Gastrocnemius medialis (tissue), 4 donors: ENCODE data around the gene CHAF1A. TPM values are rescaled to one million over a fixed set of nuclear protein-coding genes. Genes with fewer than 3 reads are reported as not detected.
A peak's percentile ranks its signal among the peaks of the same experiment; 100 is the strongest.

Source experiments
- ATAC-seq, 2 donors: fragments of 150-250 bp; one replicate each; pipeline ENCODE4 v1.9.1; 2016
- DNase-seq, 2 donors: peaks; one replicate each; pipeline ENCODE4 v3.0.0-alpha.2; 2019
- H3K27ac ChIP-seq, 4 donors: fragments of 200-600 bp; sonication (generic); 1 replicate in 1 of 4; 2 replicates in 3 of 4; pipeline ENCODE4 v1.5.1; 2016 to 2018; ENCODE audit warnings: mild to moderate bottlenecking in 2 of 4, moderate library complexity in 1 of 4
- H3K27me3 ChIP-seq, 3 donors: fragments of 200-600 bp; sonication (generic) in 2 of 3; 1 replicate in 1 of 3; 2 replicates in 2 of 3; pipeline versions ENCODE4 v1.5.1 to v1.6.0; 2016 to 2019; ENCODE audit warnings: mild to moderate bottlenecking in 1 of 3, moderate library complexity in 1 of 3
- H3K36me3 ChIP-seq, 2 donors: fragments of 200-600 bp; sonication (generic) in 1 of 2; one replicate each; pipeline ENCODE4 v1.5.1; 2017 to 2018
- H3K4me1 ChIP-seq, 2 donors: fragments of 200-600 bp; sonication (generic) in 1 of 2; one replicate each; pipeline ENCODE4 v1.5.1; 2016 to 2017; ENCODE audit warnings: mild to moderate bottlenecking in 2 of 2
- H3K4me3 ChIP-seq, 4 donors: fragments of 200-600 bp; sonication (generic) in 3 of 4; 1 replicate in 1 of 4; 2 replicates in 3 of 4; pipeline ENCODE4 v1.5.1; 2016 to 2019; ENCODE audit warnings: mild to moderate bottlenecking in 2 of 4
- H3K9me3 ChIP-seq, 3 donors: fragments of 200-600 bp; sonication (generic) in 2 of 3; 1 replicate in 1 of 3; 2 replicates in 2 of 3; pipeline ENCODE4 v1.5.1; 2016 to 2019
- POLR2A ChIP-seq, 2 donors: fragments of 450-650 bp; IDR thresholded peaks; one replicate each; pipeline ENCODE4 v1.6.1; 2017; ENCODE audit warnings: antibody characterized with exemption in 2 of 2, mild to moderate bottlenecking in 2 of 2, moderate library complexity in 2 of 2
- in situ Hi-C, 4 donors: fragments of 200-750 bp; cut with MboI; loops; one replicate each; pipeline versions ENCODE4 v1.15.0 to v1.8.0; 2017; ENCODE audit warnings: low sequenced_read_pairs in 4 of 4
- intact Hi-C: fragments of 100-400 bp; cut with DNase I; formaldehyde crosslinking; loops from one replicate; pipeline ENCODE4 v1.15.1; 2023; ENCODE audit warnings: low total_unique reads
- total RNA-seq, 4 donors: library from RNA; depleted of rRNA; stranded (reverse); fragments of >200 nt; gene quantifications; one replicate each; pipeline versions ENCODE4 v1.1.0 to v1.2.3, GENCODE V29; 2016
- TF ChIP-seq, protein P1 (sequence below), 5 experiments: fragments of 450-650 bp in 3 of 5; fragments of 200-600 bp in 2 of 5; sonication (generic) in 2 of 5; IDR thresholded peaks in 4 of 5; conservative IDR thresholded peaks in 1 of 5; 1 replicate in 4 of 5; 2 replicates in 1 of 5; pipeline ENCODE4 v1.5.1; 2016 to 2019; ENCODE audit warnings: antibody characterized with exemption in 5 of 5, mild to moderate bottlenecking in 3 of 5, moderate library complexity in 3 of 5

CHAF1A gene
- total RNA-seq, 4 donors from 2014 or later = 7.3 to 15.8 (median 9.7) TPM

- intact Hi-C loops = loop anchor here (2.0 to 10.0 kb wide), 6 partner anchors 47 to 337 kb away; partner anchors contain the start of genes PLIN5, UBXN6, YJU2 and ZBTB7A
Observed at GRCh38 chr19:4401769-4402170, 670 bp upstream of the CHAF1A start.

GRCh38 chr19:4403005-4403761 is 743 bp downstream of the CHAF1A start:
- DNase-seq (peak in 1 of 2 donors; percentile 15), ATAC-seq (no peak)
- H3K4me3 ChIP-seq = peak overlapping the region; percentile 63 to 77 (median 70)
- TF ChIP-seq POLR2A (IDR thresholded peaks at IDR 0.05) = no peak
- TF ChIP-seq, protein P1, sequence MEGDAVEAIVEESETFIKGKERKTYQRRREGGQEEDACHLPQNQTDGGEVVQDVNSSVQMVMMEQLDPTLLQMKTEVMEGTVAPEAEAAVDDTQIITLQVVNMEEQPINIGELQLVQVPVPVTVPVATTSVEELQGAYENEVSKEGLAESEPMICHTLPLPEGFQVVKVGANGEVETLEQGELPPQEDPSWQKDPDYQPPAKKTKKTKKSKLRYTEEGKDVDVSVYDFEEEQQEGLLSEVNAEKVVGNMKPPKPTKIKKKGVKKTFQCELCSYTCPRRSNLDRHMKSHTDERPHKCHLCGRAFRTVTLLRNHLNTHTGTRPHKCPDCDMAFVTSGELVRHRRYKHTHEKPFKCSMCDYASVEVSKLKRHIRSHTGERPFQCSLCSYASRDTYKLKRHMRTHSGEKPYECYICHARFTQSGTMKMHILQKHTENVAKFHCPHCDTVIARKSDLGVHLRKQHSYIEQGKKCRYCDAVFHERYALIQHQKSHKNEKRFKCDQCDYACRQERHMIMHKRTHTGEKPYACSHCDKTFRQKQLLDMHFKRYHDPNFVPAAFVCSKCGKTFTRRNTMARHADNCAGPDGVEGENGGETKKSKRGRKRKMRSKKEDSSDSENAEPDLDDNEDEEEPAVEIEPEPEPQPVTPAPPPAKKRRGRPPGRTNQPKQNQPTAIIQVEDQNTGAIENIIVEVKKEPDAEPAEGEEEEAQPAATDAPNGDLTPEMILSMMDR (IDR thresholded peaks at IDR 0.05 in 4 of 5, conservative IDR thresholded peaks at IDR 0.05 in 1 of 5) = no peak
- peak overlapping the region; percentile 32 to 95 (median 74) for H3K27ac ChIP-seq
- H3K27me3 ChIP-seq = no peaks in the 10 kb centered on the region
- in situ Hi-C loops = loop anchor here in 1 of 4 donors (25.0 kb wide), 1 partner anchor 141 kb away; no protein-coding TSS in a partner anchor
- H3K9me3 ChIP-seq = no peaks in the 10 kb centered on the region
- intact Hi-C loops = loop anchor here (2.0 to 10.0 kb wide), 5 partner anchors 46 to 338 kb away; partner anchors contain the start of genes PLIN5, UBXN6 and ZBTB7A
- no peaks in the 10 kb centered on the region for H3K36me3 ChIP-seq
- peaks cover 28 to 34% of the 10 kb centered on the region in 2 donors for H3K4me1 ChIP-seq

More at GRCh38 chr19:4401769-4402170, 670 bp upstream of the CHAF1A start:
- DNase-seq = no peak
- Histone ChIP-seq H3K9me3 (no peaks in the 10 kb centered on the region), H3K4me3 (peak overlapping the region; percentile 28 to 77 (median 48)), H3K27me3 (no peaks in the 10 kb centered on the region), H3K4me1 (peaks cover 34 to 42% of the 10 kb centered on the region in 2 donors), H3K36me3 (no peaks in the 10 kb centered on the region), H3K27ac (peak overlapping the region; percentile 91 to 95 (median 94))
- in situ Hi-C loops = loop anchor here in 1 of 4 donors (25.0 kb wide), 1 partner anchor 139 kb away; no protein-coding TSS in a partner anchor
- no peak for ATAC-seq
- no peak for TF ChIP-seq POLR2A (IDR thresholded peaks at IDR 0.05)
- TF ChIP-seq, protein P1 (IDR thresholded peaks at IDR 0.05 in 4 of 5, conservative IDR thresholded peaks at IDR 0.05 in 1 of 5) = no peak

DNA sequence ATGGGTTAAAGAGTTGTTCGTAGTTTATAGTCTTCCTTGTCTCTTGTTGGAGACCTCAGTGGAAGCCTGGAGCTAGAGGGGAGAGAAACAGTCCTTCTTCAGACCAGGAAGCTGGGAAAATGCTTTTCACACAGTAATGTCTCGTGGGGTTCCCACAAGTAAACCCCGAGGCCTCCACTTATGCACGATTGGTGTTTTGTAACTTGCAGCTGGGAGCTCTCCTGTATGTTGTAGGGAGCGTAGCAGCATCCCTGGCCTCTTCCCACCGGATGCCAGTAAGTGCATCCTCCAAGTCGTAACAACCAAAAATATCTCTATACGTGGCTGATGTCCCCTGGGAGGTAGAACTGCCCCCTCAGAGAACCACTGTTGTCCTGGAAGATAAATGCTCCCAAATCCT is 3.5 kb downstream of the CHAF1A start:
- Histone ChIP-seq H3K36me3 (no peaks in the 10 kb centered on the region), H3K4me1 (peaks cover 17% of the 10 kb centered on the region in 2 donors), H3K4me3 (no peak overlapping the region), H3K9me3 (no peaks in the 10 kb centered on the region), H3K27me3 (no peaks in the 10 kb centered on the region), H3K27ac (no peak overlapping the region)
- TF ChIP-seq, protein P1 (IDR thresholded peaks at IDR 0.05 in 4 of 5, conservative IDR thresholded peaks at IDR 0.05 in 1 of 5) = no peak
- TF ChIP-seq POLR2A (IDR thresholded peaks at IDR 0.05) = no peak
- intact Hi-C loops (loop anchor here (10.0 kb wide), 1 partner anchor 341 kb away; the partner anchor contains the start of gene ZBTB7A), in situ Hi-C loops (loop anchor here in 1 of 4 donors (25.0 kb wide), 1 partner anchor 144 kb away; no protein-coding TSS in a partner anchor)
- ATAC-seq = no peak
- DNase-seq = no peak

GRCh38 chr19:4406626-4407025 is 4.2 kb downstream of the CHAF1A start:
- ATAC-seq (no peak), DNase-seq (no peak)
- no peak overlapping the region for H3K4me3 ChIP-seq
- intact Hi-C loops (loop anchor here (10.0 kb wide), 1 partner anchor 342 kb away; the partner anchor contains the start of gene ZBTB7A), in situ Hi-C loops (loop anchor here in 1 of 4 donors (25.0 kb wide), 1 partner anchor 144 kb away; no protein-coding TSS in a partner anchor)
- no peak overlapping the region for H3K27ac ChIP-seq
- no peaks in the 10 kb centered on the region for H3K36me3 ChIP-seq
- peaks cover 10 to 11% of the 10 kb centered on the region in 2 donors for H3K4me1 ChIP-seq
- TF ChIP-seq POLR2A (IDR thresholded peaks at IDR 0.05) = no peak
- TF ChIP-seq, protein P1 (IDR thresholded peaks at IDR 0.05 in 4 of 5, conservative IDR thresholded peaks at IDR 0.05 in 1 of 5) = no peak
- H3K27me3 ChIP-seq = no peaks in the 10 kb centered on the region
- no peaks in the 10 kb centered on the region for H3K9me3 ChIP-seq
